Transverse colon (tissue), 4 donors: ENCODE data around the gene KCNS1.

Experiments used
- EP300 ChIP-seq: sonication (generic); formaldehyde crosslinking; IDR thresholded peaks from one replicate; pipeline ENCODE4 v1.6.1; 2017; ENCODE audit warnings: antibody characterized with exemption, low read depth
- POLR2A ChIP-seq: fragments of 450-650 bp; IDR thresholded peaks from one replicate; pipeline ENCODE4 v1.6.1; 2016; ENCODE audit warnings: antibody characterized with exemption, mild to moderate bottlenecking, moderate library complexity
- POLR2AphosphoS5 ChIP-seq, 3 donors: sonication (generic); formaldehyde crosslinking; IDR thresholded peaks; one replicate each; pipeline ENCODE4 v1.6.1; 2016; ENCODE audit warnings: antibody characterized with exemption in 3 of 3
- TF ChIP-seq, protein P1 (sequence below), 5 experiments: fragments of 200-600 bp in 3 of 5; fragments of 450-650 bp in 2 of 5; sonication (generic) in 3 of 5; IDR thresholded peaks; 1 replicate in 2 of 5; 2 replicates in 3 of 5; pipeline ENCODE4 v1.5.1; 2016 to 2017; ENCODE audit warnings: antibody characterized with exemption in 5 of 5, inconsistent platforms in 3 of 5, mild to moderate bottlenecking in 2 of 5, moderate library complexity in 1 of 5

DNA sequence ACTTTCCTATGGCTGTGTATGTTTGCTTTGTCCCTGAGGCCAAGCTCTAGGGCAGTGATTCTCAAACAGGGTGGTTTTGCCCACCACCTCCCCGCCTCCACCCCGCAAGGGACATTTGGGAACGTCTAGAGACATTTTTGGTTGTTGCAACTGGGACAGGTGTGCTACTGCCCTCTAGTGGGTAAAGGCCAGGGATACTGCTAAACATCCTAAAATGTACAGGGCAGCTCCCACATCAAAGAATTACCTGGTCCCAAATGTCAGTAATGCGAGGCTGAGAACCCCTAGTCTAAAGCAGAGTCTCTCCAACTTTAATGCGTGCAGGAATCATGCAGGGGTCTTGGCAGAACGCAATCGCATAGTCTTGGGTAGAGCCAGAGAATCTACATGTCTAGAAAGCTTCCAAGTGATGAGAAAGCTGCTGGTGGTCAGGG, 5.1 kb downstream of the KCNS1 start:
- TF ChIP-seq, protein P1, sequence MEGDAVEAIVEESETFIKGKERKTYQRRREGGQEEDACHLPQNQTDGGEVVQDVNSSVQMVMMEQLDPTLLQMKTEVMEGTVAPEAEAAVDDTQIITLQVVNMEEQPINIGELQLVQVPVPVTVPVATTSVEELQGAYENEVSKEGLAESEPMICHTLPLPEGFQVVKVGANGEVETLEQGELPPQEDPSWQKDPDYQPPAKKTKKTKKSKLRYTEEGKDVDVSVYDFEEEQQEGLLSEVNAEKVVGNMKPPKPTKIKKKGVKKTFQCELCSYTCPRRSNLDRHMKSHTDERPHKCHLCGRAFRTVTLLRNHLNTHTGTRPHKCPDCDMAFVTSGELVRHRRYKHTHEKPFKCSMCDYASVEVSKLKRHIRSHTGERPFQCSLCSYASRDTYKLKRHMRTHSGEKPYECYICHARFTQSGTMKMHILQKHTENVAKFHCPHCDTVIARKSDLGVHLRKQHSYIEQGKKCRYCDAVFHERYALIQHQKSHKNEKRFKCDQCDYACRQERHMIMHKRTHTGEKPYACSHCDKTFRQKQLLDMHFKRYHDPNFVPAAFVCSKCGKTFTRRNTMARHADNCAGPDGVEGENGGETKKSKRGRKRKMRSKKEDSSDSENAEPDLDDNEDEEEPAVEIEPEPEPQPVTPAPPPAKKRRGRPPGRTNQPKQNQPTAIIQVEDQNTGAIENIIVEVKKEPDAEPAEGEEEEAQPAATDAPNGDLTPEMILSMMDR (IDR thresholded peaks at IDR 0.05) = peak; percentile 57 to 80 (median 75)
- no peak for TF ChIP-seq POLR2A
- no peak for TF ChIP-seq EP300
- no peak for TF ChIP-seq POLR2AphosphoS5 (IDR thresholded peaks at IDR 0.05)
